ENCODE results near the gene PHIP. TPM values are rescaled to one million over a fixed set of nuclear protein-coding genes. Genes with fewer than 3 reads are reported as not detected.

Gene PHIP
- total RNA-seq, 1 donor from 2014 or later = 29.6 TPM

DNA sequence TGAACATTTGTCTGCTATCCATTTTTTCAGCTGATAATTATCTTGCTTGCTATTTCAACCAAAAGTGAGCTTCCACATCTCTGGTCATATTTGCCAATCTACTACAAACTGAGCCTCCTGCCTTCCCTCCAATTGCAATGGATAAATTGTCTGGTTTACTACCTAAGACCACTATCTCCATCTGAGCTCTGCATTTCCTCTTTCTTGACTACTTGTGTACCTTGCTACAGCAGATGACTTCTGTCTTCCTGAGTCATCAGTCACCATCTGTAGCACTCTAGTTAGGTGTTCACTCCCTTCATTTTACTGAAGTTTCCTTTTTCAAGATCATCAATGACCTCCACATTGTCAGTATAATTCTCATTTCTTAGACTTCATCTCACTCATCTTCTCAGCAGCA, 33.5 kb upstream of the PHIP start:
- H3K9me3 Mint-ChIP-seq (ENCODE audit: unreplicated experiment) = no peaks in the 10 kb centered on the region
- H3K4me1 Mint-ChIP-seq (ENCODE audit: low read depth, unreplicated experiment) = no peaks in the 10 kb centered on the region
- no peak overlapping the region for H3K4me3 Mint-ChIP-seq (ENCODE audit: unreplicated experiment)

DNA sequence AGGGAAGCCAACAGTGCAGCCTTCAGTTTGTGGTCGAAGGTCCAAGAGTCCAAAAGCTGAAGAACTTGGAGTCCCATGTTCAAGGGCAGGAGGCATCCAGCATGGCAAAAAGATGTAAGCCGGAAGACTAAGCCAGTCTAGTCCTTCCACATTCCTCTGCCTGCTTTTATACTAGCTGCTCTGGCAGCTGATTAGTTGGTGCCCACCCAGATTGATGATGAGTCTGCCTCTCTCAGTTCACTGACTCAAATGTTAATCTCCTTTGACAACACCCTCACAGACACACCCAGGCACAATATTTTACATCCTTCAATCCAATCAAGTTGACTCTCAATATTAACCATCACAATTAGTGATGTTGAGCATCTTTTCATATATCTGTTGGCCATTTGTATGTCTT, 23.1 kb upstream of the PHIP start:
- FAIRE-seq = no peak
- Histone ChIP-seq H2AFZ (ENCODE audit: low read depth, low read length) (no peak overlapping the region), H3K4me1 (ENCODE audit: insufficient read depth, low read length) (no peaks in the 10 kb centered on the region), H3K27ac (ENCODE audit: low read depth, low read length) (no peak overlapping the region), H3K27me3 (ENCODE audit: insufficient read depth, low read length) (no peaks in the 10 kb centered on the region), H3K4me3 (ENCODE audit: insufficient read depth, low read depth, low read length) (no peak overlapping the region), H4K20me1 (ENCODE audit: insufficient read depth, low read length) (no peaks in the 10 kb centered on the region), H3K9me3 (ENCODE audit: insufficient read depth, low read depth, low read length) (no peaks in the 10 kb centered on the region), H3K79me2 (ENCODE audit: insufficient read depth, low read length) (no peaks in the 10 kb centered on the region), H3K9ac (ENCODE audit: low read length) (no peak overlapping the region), H3K4me2 (ENCODE audit: low read length) (no peak overlapping the region), H3K36me3 (ENCODE audit: insufficient read depth, low read length) (no peaks in the 10 kb centered on the region)
- Mint-ChIP-seq H3K4me1 (ENCODE audit: low read depth, unreplicated experiment) (no peaks in the 10 kb centered on the region), H3K27me3 (ENCODE audit: low read depth, unreplicated experiment) (no peaks in the 10 kb centered on the region), H3K9me3 (ENCODE audit: unreplicated experiment) (no peaks in the 10 kb centered on the region), H3K27ac (ENCODE audit: unreplicated experiment) (no peak overlapping the region), H3K4me3 (ENCODE audit: unreplicated experiment) (no peak overlapping the region), H3K36me3 (ENCODE audit: low read depth, unreplicated experiment) (no peaks in the 10 kb centered on the region)
- no peak for DNase-seq (ENCODE audit: low read depth)
- TF ChIP-seq CTCF (IDR thresholded peaks at IDR 0.05; ENCODE audit: insufficient read depth, low read depth, low read length) (no peak), EZH2 (IDR thresholded peaks at IDR 0.05; ENCODE audit: insufficient read depth, low read length) (no peak)

More for the DNA sequence above, 33.5 kb upstream of the PHIP start:
- Histone ChIP-seq H3K36me3 (ENCODE audit: insufficient read depth, low read length) (no peaks in the 10 kb centered on the region), H3K79me2 (ENCODE audit: insufficient read depth, low read length) (no peaks in the 10 kb centered on the region), H2AFZ (ENCODE audit: low read depth, low read length) (no peak overlapping the region), H3K27ac (ENCODE audit: low read depth, low read length) (no peak overlapping the region), H3K27me3 (ENCODE audit: insufficient read depth, low read length) (no peaks in the 10 kb centered on the region), H3K9ac (ENCODE audit: low read length) (no peak overlapping the region), H3K4me2 (ENCODE audit: low read length) (no peak overlapping the region), H3K4me3 (ENCODE audit: insufficient read depth, low read depth, low read length) (no peak overlapping the region), H3K4me1 (ENCODE audit: insufficient read depth, low read length) (no peaks in the 10 kb centered on the region), H4K20me1 (ENCODE audit: insufficient read depth, low read length) (no peaks in the 10 kb centered on the region), H3K9me3 (ENCODE audit: insufficient read depth, low read depth, low read length) (no peaks in the 10 kb centered on the region)
- TF ChIP-seq EZH2 (IDR thresholded peaks at IDR 0.05; ENCODE audit: insufficient read depth, low read length) (no peak), CTCF (IDR thresholded peaks at IDR 0.05; ENCODE audit: insufficient read depth, low read depth, low read length) (no peak)
- Mint-ChIP-seq H3K27ac (ENCODE audit: unreplicated experiment) (no peak overlapping the region), H3K27me3 (ENCODE audit: low read depth, unreplicated experiment) (no peaks in the 10 kb centered on the region), H3K36me3 (ENCODE audit: low read depth, unreplicated experiment) (no peaks in the 10 kb centered on the region)
- FAIRE-seq = no peak
- DNase-seq (ENCODE audit: low read depth) = no peak

GRCh38 chr6:79100304-79100703, 22.2 kb upstream of the PHIP start:
- Histone ChIP-seq H3K4me1 (ENCODE audit: insufficient read depth, low read length) (no peaks in the 10 kb centered on the region), H3K9ac (ENCODE audit: low read length) (no peak overlapping the region), H4K20me1 (ENCODE audit: insufficient read depth, low read length) (no peaks in the 10 kb centered on the region), H2AFZ (ENCODE audit: low read depth, low read length) (no peak overlapping the region), H3K79me2 (ENCODE audit: insufficient read depth, low read length) (no peaks in the 10 kb centered on the region), H3K27ac (ENCODE audit: low read depth, low read length) (no peak overlapping the region), H3K9me3 (ENCODE audit: insufficient read depth, low read depth, low read length) (no peaks in the 10 kb centered on the region), H3K4me3 (ENCODE audit: insufficient read depth, low read depth, low read length) (no peak overlapping the region), H3K36me3 (ENCODE audit: insufficient read depth, low read length) (no peaks in the 10 kb centered on the region), H3K4me2 (ENCODE audit: low read length) (no peak overlapping the region), H3K27me3 (ENCODE audit: insufficient read depth, low read length) (no peaks in the 10 kb centered on the region)
- Mint-ChIP-seq H3K27me3 (ENCODE audit: low read depth, unreplicated experiment) (no peaks in the 10 kb centered on the region), H3K9me3 (ENCODE audit: unreplicated experiment) (no peaks in the 10 kb centered on the region), H3K36me3 (ENCODE audit: low read depth, unreplicated experiment) (no peaks in the 10 kb centered on the region), H3K4me3 (ENCODE audit: unreplicated experiment) (no peak overlapping the region), H3K27ac (ENCODE audit: unreplicated experiment) (no peak overlapping the region), H3K4me1 (ENCODE audit: low read depth, unreplicated experiment) (no peaks in the 10 kb centered on the region)
- FAIRE-seq (no peak), DNase-seq (ENCODE audit: low read depth) (no peak)
- no peak for TF ChIP-seq EZH2 (IDR thresholded peaks at IDR 0.05; ENCODE audit: insufficient read depth, low read length)

All from astrocyte (in vitro differentiated cells and primary cell).